GM19438 (cell line): Measurements from ENCODE around the gene INSR.

Experiments used
- ATAC-seq: cut with Tn5 transposase; IDR thresholded peaks from one replicate; pipeline ENCODE4 v1.9.1; 2021; ENCODE audit warnings: low read depth; ENCODE audit not compliant: unreplicated experiment

INSR gene

GRCh38 chr19:7063339-7063738, 230.9 kb downstream of the INSR start:
- no peak for ATAC-seq
